Measurements from ENCODE around the gene MXI1.

Gene MXI1

DNA sequence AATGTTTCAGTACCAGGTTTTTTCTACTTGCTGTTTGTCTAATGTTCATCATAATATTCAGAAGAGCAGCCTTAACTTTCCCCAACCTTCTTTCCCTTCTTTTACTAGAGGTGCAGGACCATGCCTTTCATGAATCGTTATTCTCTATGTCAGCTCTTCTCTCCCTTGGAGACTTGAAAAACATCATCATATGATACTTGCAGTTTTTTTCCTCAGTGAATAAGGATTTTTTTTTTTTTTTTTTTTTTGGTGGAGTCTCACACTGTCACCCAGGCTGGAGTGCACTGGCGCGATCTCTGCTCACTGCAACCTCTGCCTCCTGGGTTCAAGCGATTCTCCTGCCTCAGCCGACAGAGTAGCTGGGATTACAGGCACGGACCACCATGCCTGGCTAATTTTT is 67.2 kb downstream of the MXI1 start:
- TF ChIP-seq GABPA (IDR thresholded peaks at IDR 0.05; ENCODE audit: low read depth) (no peak), SPI1 (IDR thresholded peaks at IDR 0.05; ENCODE audit: borderline replicate concordance, low read depth) (no peak), POLR2AphosphoS5 (IDR thresholded peaks at IDR 0.05; ENCODE audit: low read depth) (no peak)
- TF ChIP-seq, protein P1, sequence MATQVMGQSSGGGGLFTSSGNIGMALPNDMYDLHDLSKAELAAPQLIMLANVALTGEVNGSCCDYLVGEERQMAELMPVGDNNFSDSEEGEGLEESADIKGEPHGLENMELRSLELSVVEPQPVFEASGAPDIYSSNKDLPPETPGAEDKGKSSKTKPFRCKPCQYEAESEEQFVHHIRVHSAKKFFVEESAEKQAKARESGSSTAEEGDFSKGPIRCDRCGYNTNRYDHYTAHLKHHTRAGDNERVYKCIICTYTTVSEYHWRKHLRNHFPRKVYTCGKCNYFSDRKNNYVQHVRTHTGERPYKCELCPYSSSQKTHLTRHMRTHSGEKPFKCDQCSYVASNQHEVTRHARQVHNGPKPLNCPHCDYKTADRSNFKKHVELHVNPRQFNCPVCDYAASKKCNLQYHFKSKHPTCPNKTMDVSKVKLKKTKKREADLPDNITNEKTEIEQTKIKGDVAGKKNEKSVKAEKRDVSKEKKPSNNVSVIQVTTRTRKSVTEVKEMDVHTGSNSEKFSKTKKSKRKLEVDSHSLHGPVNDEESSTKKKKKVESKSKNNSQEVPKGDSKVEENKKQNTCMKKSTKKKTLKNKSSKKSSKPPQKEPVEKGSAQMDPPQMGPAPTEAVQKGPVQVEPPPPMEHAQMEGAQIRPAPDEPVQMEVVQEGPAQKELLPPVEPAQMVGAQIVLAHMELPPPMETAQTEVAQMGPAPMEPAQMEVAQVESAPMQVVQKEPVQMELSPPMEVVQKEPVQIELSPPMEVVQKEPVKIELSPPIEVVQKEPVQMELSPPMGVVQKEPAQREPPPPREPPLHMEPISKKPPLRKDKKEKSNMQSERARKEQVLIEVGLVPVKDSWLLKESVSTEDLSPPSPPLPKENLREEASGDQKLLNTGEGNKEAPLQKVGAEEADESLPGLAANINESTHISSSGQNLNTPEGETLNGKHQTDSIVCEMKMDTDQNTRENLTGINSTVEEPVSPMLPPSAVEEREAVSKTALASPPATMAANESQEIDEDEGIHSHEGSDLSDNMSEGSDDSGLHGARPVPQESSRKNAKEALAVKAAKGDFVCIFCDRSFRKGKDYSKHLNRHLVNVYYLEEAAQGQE (IDR thresholded peaks at IDR 0.05; ENCODE audit: insufficient replicate concordance, low read depth), result no peak
- TF ChIP-seq, protein P2, sequence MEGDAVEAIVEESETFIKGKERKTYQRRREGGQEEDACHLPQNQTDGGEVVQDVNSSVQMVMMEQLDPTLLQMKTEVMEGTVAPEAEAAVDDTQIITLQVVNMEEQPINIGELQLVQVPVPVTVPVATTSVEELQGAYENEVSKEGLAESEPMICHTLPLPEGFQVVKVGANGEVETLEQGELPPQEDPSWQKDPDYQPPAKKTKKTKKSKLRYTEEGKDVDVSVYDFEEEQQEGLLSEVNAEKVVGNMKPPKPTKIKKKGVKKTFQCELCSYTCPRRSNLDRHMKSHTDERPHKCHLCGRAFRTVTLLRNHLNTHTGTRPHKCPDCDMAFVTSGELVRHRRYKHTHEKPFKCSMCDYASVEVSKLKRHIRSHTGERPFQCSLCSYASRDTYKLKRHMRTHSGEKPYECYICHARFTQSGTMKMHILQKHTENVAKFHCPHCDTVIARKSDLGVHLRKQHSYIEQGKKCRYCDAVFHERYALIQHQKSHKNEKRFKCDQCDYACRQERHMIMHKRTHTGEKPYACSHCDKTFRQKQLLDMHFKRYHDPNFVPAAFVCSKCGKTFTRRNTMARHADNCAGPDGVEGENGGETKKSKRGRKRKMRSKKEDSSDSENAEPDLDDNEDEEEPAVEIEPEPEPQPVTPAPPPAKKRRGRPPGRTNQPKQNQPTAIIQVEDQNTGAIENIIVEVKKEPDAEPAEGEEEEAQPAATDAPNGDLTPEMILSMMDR (IDR thresholded peaks at IDR 0.05; ENCODE audit: insufficient read depth, low read length), result no peak
- H3K4me3 ChIP-seq (replicated peaks; ENCODE audit: insufficient read depth, low read length), result no peak overlapping the region
- no peak for DNase-seq (ENCODE audit: low read depth in 1 of 2, low spot score in 1 of 2)
- no peaks in the 10 kb centered on the region for H3K27me3 ChIP-seq (ENCODE audit: insufficient read depth, poor library complexity, severe bottlenecking)
- no peak overlapping the region; the same call in 1 of the 2 replicates for H3K27ac ChIP-seq (replicated peaks)

DNA sequence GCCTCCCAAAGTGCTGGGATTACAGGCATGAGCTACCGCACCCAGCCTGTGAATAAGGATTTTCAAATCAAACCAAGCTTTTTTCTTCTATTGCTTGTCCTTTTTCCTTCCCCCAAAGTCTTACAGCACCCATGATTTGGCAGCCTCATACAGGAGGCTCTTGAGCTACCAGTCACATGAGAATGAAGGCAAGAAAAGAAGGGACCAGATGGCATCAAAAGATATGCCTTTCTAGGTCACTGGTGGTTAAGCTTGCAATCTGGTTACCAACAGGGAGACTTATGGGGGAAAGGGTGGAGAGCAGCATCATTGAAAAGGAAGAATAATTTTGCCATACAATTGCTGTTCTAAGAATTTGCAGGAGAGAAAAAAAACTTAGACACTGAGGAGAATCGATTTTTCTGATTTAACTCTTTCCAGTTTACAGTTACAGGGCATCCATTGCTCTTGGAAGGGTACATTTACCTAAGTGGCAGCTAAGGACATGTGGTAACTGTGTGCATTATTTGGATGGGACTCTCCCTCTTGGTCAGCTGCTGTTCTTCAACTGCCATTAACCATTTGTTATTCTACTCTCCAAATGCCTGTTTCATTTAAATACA is 67.8 kb downstream of the MXI1 start:
- H3K4me3 ChIP-seq (replicated peaks; ENCODE audit: insufficient read depth, low read length), result no peak overlapping the region
- peak in 1 of 2 experiments; percentile 7 for DNase-seq (ENCODE audit: low read depth in 1 of 2, low spot score in 1 of 2)
- H3K27ac ChIP-seq (replicated peaks), result no peak overlapping the region
- TF ChIP-seq, protein P1 (IDR thresholded peaks at IDR 0.05; ENCODE audit: insufficient replicate concordance, low read depth), result no peak
- TF ChIP-seq, protein P2 (IDR thresholded peaks at IDR 0.05; ENCODE audit: insufficient read depth, low read length), result no peak
- TF ChIP-seq SPI1 (IDR thresholded peaks at IDR 0.05; ENCODE audit: borderline replicate concordance, low read depth), result no peak
- no peaks in the 10 kb centered on the region for H3K27me3 ChIP-seq (ENCODE audit: insufficient read depth, poor library complexity, severe bottlenecking)

DNA sequence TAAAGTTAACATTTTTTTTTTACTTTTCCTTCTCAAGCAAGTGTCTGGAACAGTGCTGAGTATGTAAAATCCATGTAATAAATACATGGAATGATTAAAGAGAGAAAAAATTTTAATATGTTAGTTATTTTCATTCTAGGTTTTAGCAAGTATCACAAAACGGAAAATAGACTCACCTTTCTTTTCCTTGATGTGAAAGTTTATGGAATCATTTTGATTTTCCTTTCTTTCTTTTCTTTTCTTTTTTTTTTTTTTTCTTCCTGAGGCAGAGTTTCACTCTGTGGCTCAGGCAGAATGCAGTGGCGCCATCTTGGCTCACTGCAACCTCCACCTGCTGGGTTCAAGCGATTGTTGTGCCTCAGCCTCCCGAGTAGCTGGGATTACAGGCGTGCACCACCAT is 69.2 kb downstream of the MXI1 start:
- H3K27me3 ChIP-seq (ENCODE audit: insufficient read depth, poor library complexity, severe bottlenecking), result no peaks in the 10 kb centered on the region
- DNase-seq (ENCODE audit: low read depth in 1 of 2, low spot score in 1 of 2), result no peak
- TF ChIP-seq POLR2AphosphoS5 (IDR thresholded peaks at IDR 0.05; ENCODE audit: low read depth) (no peak), GABPA (IDR thresholded peaks at IDR 0.05; ENCODE audit: low read depth) (no peak), SPI1 (IDR thresholded peaks at IDR 0.05; ENCODE audit: borderline replicate concordance, low read depth) (no peak)
- TF ChIP-seq, protein P1 (IDR thresholded peaks at IDR 0.05; ENCODE audit: insufficient replicate concordance, low read depth), result no peak
- TF ChIP-seq, protein P2 (IDR thresholded peaks at IDR 0.05; ENCODE audit: insufficient read depth, low read length), result no peak
- H3K4me3 ChIP-seq (replicated peaks; ENCODE audit: insufficient read depth, low read length), result no peak overlapping the region
- H3K27ac ChIP-seq (replicated peaks), result no peak overlapping the region
